BE2C (cell line): Measurements from ENCODE around the gene CTSD.

Source experiments
- DNase-seq: peaks from one replicate; pipeline ENCODE4 v3.0.0-alpha.2; 2020
- H3K27me3 ChIP-seq: fragments of 250-450 bp; sonication (Bioruptor Pico); 2 replicates; pipeline ENCODE4 v1.5.1; 2020; ENCODE audit warnings: mild to moderate bottlenecking
- H3K36me3 ChIP-seq: fragments of 250-450 bp; sonication (Bioruptor Pico); 2 replicates; pipeline ENCODE4 v1.5.1; 2020; ENCODE audit warnings: mild to moderate bottlenecking
- H3K4me1 ChIP-seq: fragments of 250-450 bp; sonication (Bioruptor Pico); 2 replicates; pipeline ENCODE4 v1.5.1; 2020
- H3K4me3 ChIP-seq: 2 replicates; pipeline ENCODE4 v1.5.1; 2011; ENCODE audit warnings: low read depth, low read length
- H3K9me3 ChIP-seq: fragments of 250-450 bp; sonication (Bioruptor Pico); 2 replicates; pipeline ENCODE4 v1.5.1; 2020
- CTCF ChIP-seq: IDR thresholded peaks from 2 replicates; pipeline ENCODE4 v1.5.1; 2012; ENCODE audit warnings: mild to moderate bottlenecking, low read depth, low read length

Gene CTSD

GRCh38 chr11:1792461-1792860 is 28.7 kb upstream of the CTSD start:
- H3K4me3 ChIP-seq = no peak overlapping the region
- DNase-seq = no peak
- no peaks in the 10 kb centered on the region for H3K4me1 ChIP-seq
- no peak for TF ChIP-seq CTCF
- no peaks in the 10 kb centered on the region for H3K36me3 ChIP-seq
- no peaks in the 10 kb centered on the region for H3K9me3 ChIP-seq
- peaks cover 4% of the 10 kb centered on the region; the same call in 1 of the 2 replicates for H3K27me3 ChIP-seq

GRCh38 chr11:1791912-1792311 is 28.2 kb upstream of the CTSD start:
- H3K27me3 ChIP-seq = peaks cover 4% of the 10 kb centered on the region; the same call in 1 of the 2 replicates
- no peak for DNase-seq
- no peaks in the 10 kb centered on the region for H3K9me3 ChIP-seq
- TF ChIP-seq CTCF = no peak
- no peak overlapping the region for H3K4me3 ChIP-seq
- H3K36me3 ChIP-seq = no peaks in the 10 kb centered on the region
- H3K4me1 ChIP-seq = no peaks in the 10 kb centered on the region

GRCh38 chr11:1786466-1786865 is 22.7 kb upstream of the CTSD start:
- Histone ChIP-seq H3K36me3 (no peaks in the 10 kb centered on the region), H3K27me3 (no peaks in the 10 kb centered on the region), H3K4me3 (no peak overlapping the region), H3K9me3 (no peaks in the 10 kb centered on the region), H3K4me1 (no peaks in the 10 kb centered on the region)
- DNase-seq = no peak
- TF ChIP-seq CTCF = no peak

GRCh38 chr11:1785749-1786413 is 22.2 kb upstream of the CTSD start:
- DNase-seq = no peak
- Histone ChIP-seq H3K4me3 (no peak overlapping the region), H3K4me1 (no peaks in the 10 kb centered on the region), H3K9me3 (no peaks in the 10 kb centered on the region), H3K36me3 (no peaks in the 10 kb centered on the region), H3K27me3 (no peaks in the 10 kb centered on the region)
- no peak for TF ChIP-seq CTCF

GRCh38 chr11:1784761-1785650 is 21.3 kb upstream of the CTSD start:
- Histone ChIP-seq H3K9me3 (no peaks in the 10 kb centered on the region), H3K4me3 (no peak overlapping the region), H3K27me3 (no peaks in the 10 kb centered on the region), H3K36me3 (no peaks in the 10 kb centered on the region), H3K4me1 (no peaks in the 10 kb centered on the region)
- no peak for TF ChIP-seq CTCF
- no peak for DNase-seq
